NCI-H2029 treated with DMSO at 0.1 percent for 48 hours (cell line): Measurements from ENCODE around the gene CD34.

Source experiments
- DNase-seq: peaks from one replicate; lab custom pipeline; 2025; lab: John Stamatoyannopoulos, UW

CD34 gene

GRCh38 chr1:207852576-207853371, 58.2 kb downstream of the CD34 start:
- no peak for DNase-seq

- no peak for DNase-seq
Measured at GRCh38 chr1:207851696-207852095, 59.2 kb downstream of the CD34 start.

DNA sequence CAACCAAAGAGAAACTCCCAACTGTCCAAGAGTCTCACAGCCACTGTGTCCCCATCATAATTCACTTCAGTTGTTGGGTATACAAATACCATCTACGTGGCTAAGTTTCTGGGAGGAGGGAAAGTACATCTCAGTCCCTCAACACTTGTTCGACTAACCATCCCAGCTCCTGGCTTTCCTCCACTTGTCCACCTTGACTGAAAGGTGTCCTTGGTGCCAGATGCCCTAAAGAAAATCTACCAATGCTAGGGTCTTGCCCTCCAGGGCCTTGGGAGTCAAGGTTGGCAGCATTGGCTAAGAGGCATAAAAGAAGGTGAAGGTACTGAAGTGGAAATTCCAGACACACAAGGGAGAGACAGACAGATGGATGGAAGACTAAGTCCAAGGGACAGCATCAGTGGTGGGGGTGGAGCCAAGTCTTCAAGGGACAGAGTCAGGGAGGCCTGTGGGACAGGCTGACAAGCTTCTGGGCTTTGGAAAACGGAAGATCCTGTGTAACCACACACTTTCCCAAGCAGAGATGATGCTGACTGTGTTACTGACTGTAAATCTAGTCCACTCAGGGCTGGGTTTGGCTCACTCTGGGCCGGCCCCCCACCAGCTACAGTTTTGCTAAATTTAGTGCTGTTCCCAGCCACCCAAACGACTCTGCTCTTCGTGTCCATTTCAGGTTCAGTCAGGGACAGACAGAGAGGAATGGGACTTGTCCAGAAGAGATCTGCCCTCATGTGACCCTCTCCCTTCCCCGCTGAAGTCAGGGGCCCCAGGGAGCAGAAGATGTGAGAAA, 60.1 kb downstream of the CD34 start:
- DNase-seq, result no peak

GRCh38 chr1:207849646-207850045, 61.3 kb downstream of the CD34 start:
- no peak for DNase-seq

DNA sequence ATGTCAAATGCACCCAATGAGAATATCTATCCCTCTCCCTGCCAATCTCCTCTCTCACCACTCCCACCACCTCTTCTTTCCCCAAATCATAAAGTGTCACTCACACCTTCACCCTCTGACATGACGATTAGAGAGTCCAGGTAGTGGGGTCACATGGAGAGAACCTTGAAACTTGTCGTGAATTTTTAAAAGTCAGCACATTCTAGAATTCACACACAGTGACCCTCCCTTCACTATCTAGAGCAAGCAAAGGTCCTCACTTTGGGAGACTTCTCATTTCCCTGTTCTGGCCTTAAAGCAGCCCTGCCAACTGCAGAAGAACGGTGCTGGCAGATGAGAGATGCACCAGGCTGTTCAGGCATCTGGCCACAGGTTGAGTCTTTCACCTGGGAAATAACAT, 61.9 kb downstream of the CD34 start:
- DNase-seq, result no peak

DNA sequence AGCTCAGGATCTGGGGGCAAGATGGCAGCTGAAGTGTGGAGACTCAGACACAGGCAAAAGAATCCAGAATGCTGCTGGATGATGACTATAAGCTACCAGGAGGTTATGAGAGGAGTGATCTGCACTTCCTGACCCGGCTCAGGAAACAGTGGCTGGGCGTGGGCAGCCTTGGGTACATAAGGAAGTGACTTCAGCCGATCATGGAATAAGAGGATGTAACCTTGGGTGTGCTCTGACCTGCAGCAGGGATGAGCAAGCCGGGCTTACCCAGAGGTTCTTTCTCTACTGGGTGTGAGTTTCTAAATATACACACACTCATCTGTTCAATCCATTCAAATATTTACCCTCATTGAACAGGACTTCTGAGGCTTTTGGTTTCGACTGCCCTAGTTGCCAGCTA, 62.7 kb downstream of the CD34 start:
- peak; percentile 21 for DNase-seq

- no peak for DNase-seq
Measured at GRCh38 chr1:207847116-207847515, 63.8 kb downstream of the CD34 start.

GRCh38 chr1:207845109-207845508, 65.8 kb downstream of the CD34 start:
- DNase-seq, result no peak

DNA sequence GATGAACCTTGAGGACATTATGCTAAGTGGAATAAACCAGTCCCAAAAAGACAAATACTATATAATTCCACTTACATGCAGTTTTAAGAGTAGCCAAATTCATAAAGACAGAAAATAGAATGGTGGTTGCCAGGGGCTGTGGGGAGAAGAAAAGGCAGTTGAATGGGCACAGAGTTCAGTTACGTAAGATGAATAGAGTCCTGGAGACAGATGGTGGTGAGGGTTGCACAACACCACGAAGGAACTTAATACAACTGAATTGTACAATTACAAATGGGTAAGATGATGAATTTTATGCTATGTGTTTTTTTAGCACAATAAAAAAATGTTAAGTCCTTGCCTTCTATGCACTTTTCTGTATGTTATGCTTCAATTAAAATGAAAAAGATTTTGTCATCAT, 66.6 kb downstream of the CD34 start:
- no peak for DNase-seq

GRCh38 chr1:207842506-207842905, 68.4 kb downstream of the CD34 start:
- DNase-seq, result no peak

- no peak for DNase-seq
Measured at GRCh38 chr1:207841901-207842300, 69.0 kb downstream of the CD34 start.

GRCh38 chr1:207841293-207841692, 69.6 kb downstream of the CD34 start:
- no peak for DNase-seq

- DNase-seq, result no peak
Measured at GRCh38 chr1:207840380-207840779, 70.5 kb downstream of the CD34 start.

DNA sequence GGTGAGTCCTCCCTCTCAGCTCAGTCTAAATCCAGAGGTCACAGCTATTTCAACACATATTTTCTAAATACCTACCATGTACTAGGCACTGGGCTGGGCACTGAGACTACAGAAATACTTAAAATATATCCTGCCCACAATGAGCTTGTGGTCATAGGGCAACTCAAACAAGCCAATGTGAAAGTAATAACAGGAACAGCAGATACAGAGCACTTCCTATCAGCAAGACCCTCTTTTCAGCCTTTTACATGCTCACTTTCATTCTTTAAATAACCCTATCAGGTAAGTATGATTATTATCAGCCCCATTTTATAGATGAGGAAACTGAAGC, 71.9 kb downstream of the CD34 start:
- no peak for DNase-seq

- no peak for DNase-seq
Measured at GRCh38 chr1:207838156-207839082, 72.5 kb downstream of the CD34 start.

DNA sequence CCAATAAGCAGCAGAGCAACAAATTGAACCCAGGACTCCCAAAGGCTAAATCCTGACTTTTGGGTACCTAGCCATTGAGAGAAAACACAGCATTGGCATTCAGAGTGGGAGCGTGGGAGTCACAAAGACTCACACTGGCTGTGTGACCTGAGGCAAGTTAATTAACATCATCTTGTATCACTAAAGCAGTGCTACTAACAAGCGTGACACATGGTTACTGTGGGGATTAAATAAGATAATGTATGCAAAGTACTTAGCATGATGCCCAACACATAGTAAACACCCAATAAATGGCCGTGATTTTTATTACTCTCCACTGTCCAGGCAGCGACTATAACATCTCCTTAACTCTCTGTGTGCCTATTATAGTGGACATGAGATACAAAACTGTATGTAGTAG, 73.3 kb downstream of the CD34 start:
- no peak for DNase-seq

DNA sequence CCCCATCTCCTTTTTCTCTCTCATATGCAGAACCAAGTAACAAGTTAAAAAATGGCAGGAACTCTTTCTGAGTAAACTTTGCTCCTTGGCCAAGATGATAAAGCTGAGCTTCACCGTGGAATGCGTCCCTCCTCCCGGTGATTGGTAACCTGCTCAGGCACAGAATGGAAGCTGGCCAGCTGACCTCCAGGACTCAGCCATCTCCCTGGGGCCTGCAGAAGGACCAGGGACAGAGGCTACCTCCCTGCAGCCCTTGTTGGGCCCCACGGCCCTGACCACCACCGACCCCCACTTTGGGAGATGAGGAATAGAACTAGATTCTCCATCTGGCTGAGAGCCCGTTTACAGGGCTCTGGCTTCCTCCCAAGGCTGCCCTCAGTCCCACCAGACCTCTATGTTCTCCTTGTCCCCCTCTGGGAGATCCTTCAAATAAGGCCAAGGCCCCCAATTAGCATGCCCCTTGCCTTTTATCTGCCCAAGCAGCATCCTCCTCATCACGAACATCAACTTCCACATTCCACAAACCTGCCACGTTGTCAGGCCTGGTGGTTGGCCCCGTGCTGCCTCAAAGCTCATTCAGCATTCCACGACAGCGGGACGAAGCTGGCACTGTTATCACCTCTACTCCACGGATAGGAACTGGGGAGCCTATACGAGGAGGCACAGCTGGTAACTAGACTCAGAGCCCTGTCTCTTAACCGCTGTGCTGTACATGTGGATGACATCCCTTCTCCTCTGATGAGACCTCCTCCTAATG, 74.2 kb downstream of the CD34 start:
- DNase-seq, result no peak

DNA sequence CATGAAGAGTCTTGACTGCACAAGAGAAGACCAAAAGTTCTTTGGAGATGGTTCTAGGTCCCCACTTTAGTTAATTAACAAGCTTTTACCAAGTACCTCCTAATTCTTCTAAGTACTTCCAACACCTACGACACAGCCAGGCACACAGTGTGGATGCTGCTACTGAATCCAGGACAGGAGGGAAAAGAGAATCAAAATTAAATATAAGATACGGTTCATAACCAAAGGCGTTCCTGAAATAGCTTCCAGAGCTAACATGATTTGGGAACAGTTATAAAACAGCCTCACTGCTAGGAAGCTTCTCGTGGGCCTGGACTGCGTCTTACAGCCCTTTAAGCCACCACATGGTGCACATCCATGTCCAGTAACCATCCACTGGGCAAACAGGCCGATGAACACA, 75.0 kb downstream of the CD34 start:
- DNase-seq, result no peak

- no peak for DNase-seq
Measured at GRCh38 chr1:207833956-207834660, 76.8 kb downstream of the CD34 start.

DNA sequence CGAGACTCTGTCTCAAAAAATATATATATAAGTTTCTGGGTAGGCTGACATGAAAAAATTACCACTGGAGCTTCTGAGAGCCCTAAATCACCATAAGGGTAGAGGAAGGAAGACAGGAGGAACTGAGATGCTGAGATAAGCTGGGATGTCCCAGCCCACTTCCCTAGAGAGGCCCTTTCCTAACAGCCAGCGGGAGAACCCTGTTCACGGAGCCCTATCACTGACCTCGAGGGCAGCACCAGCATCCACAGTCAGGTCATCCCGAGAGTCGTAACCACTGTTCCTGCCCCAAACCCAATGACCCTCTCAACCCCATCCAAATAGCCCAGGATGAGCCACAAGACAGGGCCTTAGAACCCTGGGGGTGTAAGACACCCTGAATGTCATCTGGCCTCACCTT, 77.5 kb downstream of the CD34 start:
- DNase-seq, result no peak

- DNase-seq, result no peak
Measured at GRCh38 chr1:207832796-207833195, 78.1 kb downstream of the CD34 start.
